HG02981 (cell line): ENCODE data around the gene RAX2.
"Not testable (repeated sequence)": the region's sequence is repeated elsewhere in the genome, so short reads cannot be mapped to it uniquely, and the experiment has no call there.

Source experiments
- ATAC-seq: cut with Tn5 transposase; IDR thresholded peaks from one replicate; pipeline ENCODE4 v1.9.1; 2021; ENCODE audit warnings: mild to moderate bottlenecking, moderate library complexity; ENCODE audit not compliant: unreplicated experiment

RAX2 gene

GRCh38 chr19:3771906-3772455 lies at the start of gene RAX2:
RAX2 (minus strand) TSS chr19:3772228; CDS start chr19:3771742, 486 bp downstream.
- no peak for ATAC-seq

- no peak for ATAC-seq
These were observed 49.1 kb upstream of the RAX2 start for GRCh38 chr19:3821156-3821555.

- no peak for ATAC-seq
These were observed 48.0 kb upstream of the RAX2 start for GRCh38 chr19:3819989-3820388.

- ATAC-seq: no peak
These were observed 46.9 kb upstream of the RAX2 start for GRCh38 chr19:3818918-3819317.

- no peak for ATAC-seq
These were observed 46.4 kb upstream of the RAX2 start for GRCh38 chr19:3818466-3818865.

- ATAC-seq: no peak
These were observed 45.7 kb upstream of the RAX2 start for GRCh38 chr19:3817761-3818160.

- no peak for ATAC-seq
These were observed 44.7 kb upstream of the RAX2 start for GRCh38 chr19:3816566-3817218.

- ATAC-seq: not testable (repeated sequence)
These were observed 44.1 kb upstream of the RAX2 start for GRCh38 chr19:3816148-3816547.

GRCh38 chr19:3814648-3815047 lies 42.6 kb upstream of the RAX2 start:
- ATAC-seq: no peak

- no peak for ATAC-seq
These were observed 41.7 kb upstream of the RAX2 start for GRCh38 chr19:3813473-3814392.

- no peak for ATAC-seq
These were observed 38.8 kb upstream of the RAX2 start for GRCh38 chr19:3810708-3811355.

- no peak for ATAC-seq
These were observed 38.1 kb upstream of the RAX2 start for GRCh38 chr19:3809881-3810707.

- ATAC-seq: no peak
These were observed 36.6 kb upstream of the RAX2 start for GRCh38 chr19:3808420-3809143.

GRCh38 chr19:3807574-3808354 lies 35.7 kb upstream of the RAX2 start:
- no peak for ATAC-seq

GRCh38 chr19:3807131-3807480 lies 35.1 kb upstream of the RAX2 start:
- no peak for ATAC-seq

GRCh38 chr19:3805859-3806258 lies 33.8 kb upstream of the RAX2 start:
- ATAC-seq: no peak

- ATAC-seq: no peak
These were observed 32.4 kb upstream of the RAX2 start for GRCh38 chr19:3804429-3804828.

GRCh38 chr19:3803986-3804385 lies 32.0 kb upstream of the RAX2 start:
- ATAC-seq: no peak
